ENCODE results near the gene ERBB4. TPM values are rescaled to one million over a fixed set of nuclear protein-coding genes. Genes with fewer than 3 reads are reported as not detected.

The ERBB4 gene
- total RNA-seq, 2 experiments from 2014 or later, result not detected

DNA sequence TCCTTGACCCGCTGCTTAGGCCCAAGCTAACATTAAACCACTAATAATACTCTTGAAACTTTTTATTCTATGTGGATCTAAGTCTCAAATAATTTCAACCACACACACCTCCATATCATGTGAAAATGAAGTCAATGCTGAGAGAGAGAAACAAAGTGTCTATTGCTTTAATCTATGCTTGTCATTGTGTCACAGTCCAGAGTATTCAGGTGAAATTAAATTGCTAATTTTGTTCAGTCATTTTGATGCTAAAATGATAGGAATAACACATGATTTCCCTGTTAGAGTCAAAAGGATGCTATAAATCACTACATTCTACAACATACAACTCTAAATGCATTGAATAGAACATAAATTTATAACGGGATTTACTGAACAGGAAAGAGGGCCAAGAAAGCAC, 195.4 kb downstream of the ERBB4 start:
- no peaks in the 10 kb centered on the region for H3K9me3 ChIP-seq (ENCODE audit: low read length)
- no peak overlapping the region for H3K4me3 ChIP-seq (ENCODE audit: low read depth, low read length, poor library complexity, severe bottlenecking)
- no peak overlapping the region for H2AFZ ChIP-seq (ENCODE audit: low read length)
- H3K79me2 ChIP-seq (ENCODE audit: insufficient read depth, low read depth, low read length), result no peaks in the 10 kb centered on the region
- no peaks in the 10 kb centered on the region for H3K36me3 ChIP-seq (ENCODE audit: insufficient read depth, low read length)
- POLR2A ChIA-PET, result no interaction called here
- no peak overlapping the region for H3K27ac ChIP-seq (ENCODE audit: low read depth, low read length, poor library complexity, severe bottlenecking)
- H3K9me2 ChIP-seq (ENCODE audit: insufficient read depth, low read length), result no peaks in the 10 kb centered on the region
- TF ChIP-seq EZH2phosphoT487 (IDR thresholded peaks at IDR 0.05; ENCODE audit: borderline replicate concordance, low read depth, low read length), result no peak
- TF ChIP-seq, protein P1, sequence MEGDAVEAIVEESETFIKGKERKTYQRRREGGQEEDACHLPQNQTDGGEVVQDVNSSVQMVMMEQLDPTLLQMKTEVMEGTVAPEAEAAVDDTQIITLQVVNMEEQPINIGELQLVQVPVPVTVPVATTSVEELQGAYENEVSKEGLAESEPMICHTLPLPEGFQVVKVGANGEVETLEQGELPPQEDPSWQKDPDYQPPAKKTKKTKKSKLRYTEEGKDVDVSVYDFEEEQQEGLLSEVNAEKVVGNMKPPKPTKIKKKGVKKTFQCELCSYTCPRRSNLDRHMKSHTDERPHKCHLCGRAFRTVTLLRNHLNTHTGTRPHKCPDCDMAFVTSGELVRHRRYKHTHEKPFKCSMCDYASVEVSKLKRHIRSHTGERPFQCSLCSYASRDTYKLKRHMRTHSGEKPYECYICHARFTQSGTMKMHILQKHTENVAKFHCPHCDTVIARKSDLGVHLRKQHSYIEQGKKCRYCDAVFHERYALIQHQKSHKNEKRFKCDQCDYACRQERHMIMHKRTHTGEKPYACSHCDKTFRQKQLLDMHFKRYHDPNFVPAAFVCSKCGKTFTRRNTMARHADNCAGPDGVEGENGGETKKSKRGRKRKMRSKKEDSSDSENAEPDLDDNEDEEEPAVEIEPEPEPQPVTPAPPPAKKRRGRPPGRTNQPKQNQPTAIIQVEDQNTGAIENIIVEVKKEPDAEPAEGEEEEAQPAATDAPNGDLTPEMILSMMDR (conservative IDR thresholded peaks at IDR 0.05; ENCODE audit: low read length), result no peak
- CTCF ChIA-PET (ENCODE audit: unreplicated experiment), result no interaction called here
- H3K4me1 ChIP-seq (ENCODE audit: insufficient read depth, low read length, poor library complexity, severe bottlenecking), result no peaks in the 10 kb centered on the region
- DNase-seq (ENCODE audit: low spot score), result no peak
- no peak overlapping the region for H3K4me2 ChIP-seq (ENCODE audit: low read length)
- no peaks in the 10 kb centered on the region for H4K20me1 ChIP-seq (ENCODE audit: insufficient read depth, low read length)
- no TSS peak for BruUV-seq (replicated peaks)
- intact Hi-C loops (cut with micrococcal nuclease; ENCODE audit: unreplicated experiment), result no loop called here

DNA sequence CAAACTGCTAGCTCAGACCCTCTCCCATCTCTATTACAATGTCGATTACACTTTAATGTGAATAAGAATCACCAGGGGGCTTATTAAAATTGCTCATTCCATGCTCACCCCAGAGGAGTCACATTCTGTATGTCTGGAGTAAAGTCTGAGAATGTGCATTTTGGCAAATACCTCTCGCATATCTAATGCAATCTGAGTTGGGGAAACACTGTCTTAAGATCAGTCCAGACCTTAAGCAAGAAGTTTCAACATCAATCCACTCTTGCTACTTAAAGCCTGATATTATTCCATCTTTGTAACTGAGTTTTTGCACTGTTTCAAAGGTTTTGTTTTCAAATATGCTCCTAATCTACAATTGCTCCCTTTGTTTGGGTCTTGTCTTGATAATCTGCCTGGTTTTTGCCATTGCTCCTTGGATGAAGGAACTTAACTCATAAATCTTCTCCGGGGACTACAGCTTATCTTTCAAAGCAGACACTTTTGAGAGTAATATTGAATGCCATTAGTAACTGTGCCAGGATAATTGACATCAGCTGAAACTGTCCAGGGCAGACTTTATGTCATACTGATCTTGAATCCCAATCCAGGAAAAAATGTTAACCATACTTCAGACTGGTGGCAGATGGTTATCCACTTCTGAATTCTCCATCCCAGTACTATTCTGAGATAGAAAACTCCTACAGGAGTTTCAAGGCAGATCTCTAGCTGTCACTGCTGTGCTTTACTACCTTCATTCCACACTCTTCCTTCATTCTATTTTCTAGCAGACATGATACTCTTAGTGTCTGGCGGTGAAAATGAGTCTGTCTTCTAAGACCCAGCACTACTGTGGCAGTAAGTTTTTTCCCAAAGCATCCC, 200.9 kb downstream of the ERBB4 start:
- CTCF ChIA-PET (ENCODE audit: unreplicated experiment), result no interaction called here

More for the DNA sequence above, 200.9 kb downstream of the ERBB4 start:
- H3K27ac ChIP-seq (ENCODE audit: low read depth, low read length, poor library complexity, severe bottlenecking), result no peak overlapping the region
- no peak for TF ChIP-seq EZH2phosphoT487 (IDR thresholded peaks at IDR 0.05; ENCODE audit: borderline replicate concordance, low read depth, low read length)
- TF ChIP-seq, protein P1 (conservative IDR thresholded peaks at IDR 0.05; ENCODE audit: low read length), result no peak
- intact Hi-C loops (cut with micrococcal nuclease; ENCODE audit: unreplicated experiment), result no loop called here
- H3K36me3 ChIP-seq (ENCODE audit: insufficient read depth, low read length), result no peaks in the 10 kb centered on the region
- POLR2A ChIA-PET, result no interaction called here
- H2AFZ ChIP-seq (ENCODE audit: low read length), result no peak overlapping the region
- H3K9me3 ChIP-seq (ENCODE audit: low read length), result no peaks in the 10 kb centered on the region
- no peaks in the 10 kb centered on the region for H3K79me2 ChIP-seq (ENCODE audit: insufficient read depth, low read depth, low read length)
- H4K20me1 ChIP-seq (ENCODE audit: insufficient read depth, low read length), result no peaks in the 10 kb centered on the region; the same call in 1 of the 2 replicates
- no peak overlapping the region for H3K4me2 ChIP-seq (ENCODE audit: low read length)
- no peak for DNase-seq (ENCODE audit: low spot score)
- H3K9me2 ChIP-seq (ENCODE audit: insufficient read depth, low read length), result no peaks in the 10 kb centered on the region
- H3K4me1 ChIP-seq (ENCODE audit: insufficient read depth, low read length, poor library complexity, severe bottlenecking), result no peaks in the 10 kb centered on the region
- no peak overlapping the region for H3K4me3 ChIP-seq (ENCODE audit: low read depth, low read length, poor library complexity, severe bottlenecking)
- no TSS peak for BruUV-seq (replicated peaks)
